ENCODE measurements around the gene MTG1.

- TF ChIP-seq POLR2A (IDR thresholded peaks at IDR 0.05) (no peak), CTCF (IDR thresholded peaks at IDR 0.05) (no peak), EP300 (IDR thresholded peaks at IDR 0.05) (no peak)
These were observed 6.9 kb downstream of the MTG1 start for GRCh38 chr10:133400624-133401424.

Data from sigmoid colon (tissue), 4 donors.